Measurements from ENCODE around the gene PGAP3.
A peak's percentile ranks its signal among the peaks of the same experiment; 100 is the strongest.

The PGAP3 gene

GRCh38 chr17:39667945-39668924 is 19.6 kb downstream of the PGAP3 start, which contains the start of gene PNMT:
PNMT (plus strand) TSS chr17:39668453; CDS start chr17:39668476, 23 bp downstream.
- Histone ChIP-seq H2BK120ac (ENCODE audit: low read depth, low read length) (no peak within 1 kb of the TSS), H3K79me2 (ENCODE audit: control insufficient read depth, insufficient read depth, low read length) (no peaks in the 10 kb centered on the region), H3K23ac (ENCODE audit: low read length) (no peak within 1 kb of the TSS), H2AK5ac (ENCODE audit: low read length) (no peak within 1 kb of the TSS), H3K18ac (ENCODE audit: low read length) (no peak within 1 kb of the TSS), H3K4me3 (ENCODE audit: low read length) (no peak within 1 kb of the TSS), H3K79me1 (ENCODE audit: low read length) (no peaks in the 10 kb centered on the region), H2BK5ac (ENCODE audit: low read length) (no peak within 1 kb of the TSS), H2BK15ac (replicated peaks; ENCODE audit: low read depth) (no peak within 1 kb of the TSS), H3K9ac (ENCODE audit: low read length) (peak within 1 kb of the TSS; percentile 50), H4K8ac (ENCODE audit: low read depth, low read length) (no peak within 1 kb of the TSS), H3K36me3 (ENCODE audit: control insufficient read depth, insufficient read depth, low read length) (no peaks in the 10 kb centered on the region), H3K4ac (ENCODE audit: low read depth, low read length) (no peak within 1 kb of the TSS), H3K4me1 (ENCODE audit: control insufficient read depth, low read depth, low read length) (peaks cover 2% of the 10 kb centered on the region), H3K27me3 (ENCODE audit: insufficient read depth, low read length, poor library complexity) (peaks cover 2% of the 10 kb centered on the region), H3K4me2 (ENCODE audit: low read length) (peak within 1 kb of the TSS; percentile 53), H3K27ac (ENCODE audit: low read depth, low read length) (no peak within 1 kb of the TSS), H3K56ac (ENCODE audit: low read length) (peak within 1 kb of the TSS; percentile 76), H4K5ac (ENCODE audit: low read length) (no peak within 1 kb of the TSS)
- peak; percentile 80 for DNase-seq
- WGBS (ENCODE audit: extremely low coverage, insufficient coverage, low lambda C conversion rate) = no CpG with 5 or more reads among the region's 85 CpGs

GRCh38 chr17:39667262-39667944 is 20.5 kb downstream of the PGAP3 start:
- no peak overlapping the region for H3K4me3 ChIP-seq (ENCODE audit: low read length)
- peak overlapping the region; percentile 64 for H3K56ac ChIP-seq (ENCODE audit: low read length)
- H2BK15ac ChIP-seq (replicated peaks; ENCODE audit: low read depth) = no peak overlapping the region
- WGBS (ENCODE audit: extremely low coverage, insufficient coverage, low lambda C conversion rate) = no CpG with 5 or more reads among the region's 49 CpGs
- H2AK5ac ChIP-seq (ENCODE audit: low read length) = no peak overlapping the region
- no peaks in the 10 kb centered on the region for H3K79me2 ChIP-seq (ENCODE audit: control insufficient read depth, insufficient read depth, low read length)
- H3K27ac ChIP-seq (ENCODE audit: low read depth, low read length) = no peak overlapping the region
- no peak overlapping the region for H2BK120ac ChIP-seq (ENCODE audit: low read depth, low read length)
- peaks cover 2% of the 10 kb centered on the region for H3K4me1 ChIP-seq (ENCODE audit: control insufficient read depth, low read depth, low read length)
- H3K4ac ChIP-seq (ENCODE audit: low read depth, low read length) = no peak overlapping the region
- no peak overlapping the region for H3K23ac ChIP-seq (ENCODE audit: low read length)
- H3K79me1 ChIP-seq (ENCODE audit: low read length) = no peaks in the 10 kb centered on the region
- H3K9ac ChIP-seq (ENCODE audit: low read length) = peak overlapping the region; percentile 40
- no peaks in the 10 kb centered on the region for H3K36me3 ChIP-seq (ENCODE audit: control insufficient read depth, insufficient read depth, low read length)
- no peak overlapping the region for H2BK5ac ChIP-seq (ENCODE audit: low read length)
- no peak overlapping the region for H4K5ac ChIP-seq (ENCODE audit: low read length)
- H4K8ac ChIP-seq (ENCODE audit: low read depth, low read length) = no peak overlapping the region
- H3K4me2 ChIP-seq (ENCODE audit: low read length) = peak overlapping the region; percentile 42
- DNase-seq = no peak
- peaks cover 2% of the 10 kb centered on the region for H3K27me3 ChIP-seq (ENCODE audit: insufficient read depth, low read length, poor library complexity)
- H3K18ac ChIP-seq (ENCODE audit: low read length) = no peak overlapping the region

- H2BK15ac ChIP-seq (replicated peaks; ENCODE audit: low read depth) = no peak overlapping the region
- no peak overlapping the region for H4K5ac ChIP-seq (ENCODE audit: low read length)
- no peak overlapping the region for H3K4me3 ChIP-seq (ENCODE audit: low read length)
- no peak overlapping the region for H2BK120ac ChIP-seq (ENCODE audit: low read depth, low read length)
- WGBS (ENCODE audit: extremely low coverage, insufficient coverage, low lambda C conversion rate) = no CpG with 5 or more reads among the region's 11 CpGs
- H2AK5ac ChIP-seq (ENCODE audit: low read length) = no peak overlapping the region
- H3K27ac ChIP-seq (ENCODE audit: low read depth, low read length) = no peak overlapping the region
- H3K23ac ChIP-seq (ENCODE audit: low read length) = no peak overlapping the region
- no peak overlapping the region for H3K4me2 ChIP-seq (ENCODE audit: low read length)
- H4K8ac ChIP-seq (ENCODE audit: low read depth, low read length) = no peak overlapping the region
- H3K79me2 ChIP-seq (ENCODE audit: control insufficient read depth, insufficient read depth, low read length) = no peaks in the 10 kb centered on the region
- no peak overlapping the region for H2BK5ac ChIP-seq (ENCODE audit: low read length)
- H3K79me1 ChIP-seq (ENCODE audit: low read length) = no peaks in the 10 kb centered on the region
- H3K18ac ChIP-seq (ENCODE audit: low read length) = no peak overlapping the region
- H3K4ac ChIP-seq (ENCODE audit: low read depth, low read length) = no peak overlapping the region
- H3K36me3 ChIP-seq (ENCODE audit: control insufficient read depth, insufficient read depth, low read length) = no peaks in the 10 kb centered on the region
- no peak for DNase-seq
- peaks cover 2% of the 10 kb centered on the region for H3K4me1 ChIP-seq (ENCODE audit: control insufficient read depth, low read depth, low read length)
- no peak overlapping the region for H3K9ac ChIP-seq (ENCODE audit: low read length)
- peaks cover 2% of the 10 kb centered on the region for H3K27me3 ChIP-seq (ENCODE audit: insufficient read depth, low read length, poor library complexity)
- no peak overlapping the region for H3K56ac ChIP-seq (ENCODE audit: low read length)
Observed at GRCh38 chr17:39666601-39667261, 21.1 kb downstream of the PGAP3 start.

- Histone ChIP-seq H3K27ac (ENCODE audit: low read depth, low read length) (no peak overlapping the region), H2BK120ac (ENCODE audit: low read depth, low read length) (no peak overlapping the region), H3K18ac (ENCODE audit: low read length) (no peak overlapping the region), H3K4me1 (ENCODE audit: control insufficient read depth, low read depth, low read length) (peaks cover 2% of the 10 kb centered on the region), H3K79me1 (ENCODE audit: low read length) (no peaks in the 10 kb centered on the region), H3K23ac (ENCODE audit: low read length) (no peak overlapping the region), H3K79me2 (ENCODE audit: control insufficient read depth, insufficient read depth, low read length) (no peaks in the 10 kb centered on the region), H3K4ac (ENCODE audit: low read depth, low read length) (no peak overlapping the region), H3K56ac (ENCODE audit: low read length) (no peak overlapping the region), H3K4me3 (ENCODE audit: low read length) (no peak overlapping the region), H4K8ac (ENCODE audit: low read depth, low read length) (no peak overlapping the region), H2BK5ac (ENCODE audit: low read length) (no peak overlapping the region), H3K27me3 (ENCODE audit: insufficient read depth, low read length, poor library complexity) (peaks cover 2% of the 10 kb centered on the region), H3K4me2 (ENCODE audit: low read length) (no peak overlapping the region), H3K9ac (ENCODE audit: low read length) (no peak overlapping the region), H2BK15ac (replicated peaks; ENCODE audit: low read depth) (no peak overlapping the region), H3K36me3 (ENCODE audit: control insufficient read depth, insufficient read depth, low read length) (no peaks in the 10 kb centered on the region), H2AK5ac (ENCODE audit: low read length) (no peak overlapping the region), H4K5ac (ENCODE audit: low read length) (no peak overlapping the region)
- WGBS (ENCODE audit: extremely low coverage, insufficient coverage, low lambda C conversion rate) = no CpG with 5 or more reads among the region's 2 CpGs
- DNase-seq = no peak
Observed at GRCh38 chr17:39666231-39666600, 21.6 kb downstream of the PGAP3 start.

- no peak overlapping the region for H4K5ac ChIP-seq (ENCODE audit: low read length)
- no peak overlapping the region for H3K4me3 ChIP-seq (ENCODE audit: low read length)
- no peak overlapping the region for H2BK120ac ChIP-seq (ENCODE audit: low read depth, low read length)
- H3K56ac ChIP-seq (ENCODE audit: low read length) = no peak overlapping the region
- no peak overlapping the region for H3K4me2 ChIP-seq (ENCODE audit: low read length)
- H3K79me2 ChIP-seq (ENCODE audit: control insufficient read depth, insufficient read depth, low read length) = no peaks in the 10 kb centered on the region
- no peak overlapping the region for H3K23ac ChIP-seq (ENCODE audit: low read length)
- H2AK5ac ChIP-seq (ENCODE audit: low read length) = no peak overlapping the region
- no peaks in the 10 kb centered on the region for H3K79me1 ChIP-seq (ENCODE audit: low read length)
- H4K8ac ChIP-seq (ENCODE audit: low read depth, low read length) = no peak overlapping the region
- no peak overlapping the region for H3K18ac ChIP-seq (ENCODE audit: low read length)
- H3K36me3 ChIP-seq (ENCODE audit: control insufficient read depth, insufficient read depth, low read length) = no peaks in the 10 kb centered on the region
- H3K4ac ChIP-seq (ENCODE audit: low read depth, low read length) = no peak overlapping the region
- no peak for DNase-seq
- no peak overlapping the region for H2BK5ac ChIP-seq (ENCODE audit: low read length)
- H2BK15ac ChIP-seq (replicated peaks; ENCODE audit: low read depth) = no peak overlapping the region
- no peak overlapping the region for H3K9ac ChIP-seq (ENCODE audit: low read length)
- peaks cover 2% of the 10 kb centered on the region for H3K4me1 ChIP-seq (ENCODE audit: control insufficient read depth, low read depth, low read length)
- H3K27me3 ChIP-seq (ENCODE audit: insufficient read depth, low read length, poor library complexity) = peaks cover 2% of the 10 kb centered on the region
- no peak overlapping the region for H3K27ac ChIP-seq (ENCODE audit: low read depth, low read length)
- no CpG with 5 or more reads among the region's 17 CpGs for WGBS (ENCODE audit: extremely low coverage, insufficient coverage, low lambda C conversion rate)
Observed at GRCh38 chr17:39665642-39666224, 22.1 kb downstream of the PGAP3 start.
